CD4-positive, alpha-beta T cell treated with Interleukin-15 for 1 hour (primary cell): Measurements from ENCODE around the gene TCF25.

ENCODE experiments used
- DNase-seq: peaks from one replicate; pipeline ENCODE4 v3.0.0-alpha.2; 2020

TCF25 gene

DNA sequence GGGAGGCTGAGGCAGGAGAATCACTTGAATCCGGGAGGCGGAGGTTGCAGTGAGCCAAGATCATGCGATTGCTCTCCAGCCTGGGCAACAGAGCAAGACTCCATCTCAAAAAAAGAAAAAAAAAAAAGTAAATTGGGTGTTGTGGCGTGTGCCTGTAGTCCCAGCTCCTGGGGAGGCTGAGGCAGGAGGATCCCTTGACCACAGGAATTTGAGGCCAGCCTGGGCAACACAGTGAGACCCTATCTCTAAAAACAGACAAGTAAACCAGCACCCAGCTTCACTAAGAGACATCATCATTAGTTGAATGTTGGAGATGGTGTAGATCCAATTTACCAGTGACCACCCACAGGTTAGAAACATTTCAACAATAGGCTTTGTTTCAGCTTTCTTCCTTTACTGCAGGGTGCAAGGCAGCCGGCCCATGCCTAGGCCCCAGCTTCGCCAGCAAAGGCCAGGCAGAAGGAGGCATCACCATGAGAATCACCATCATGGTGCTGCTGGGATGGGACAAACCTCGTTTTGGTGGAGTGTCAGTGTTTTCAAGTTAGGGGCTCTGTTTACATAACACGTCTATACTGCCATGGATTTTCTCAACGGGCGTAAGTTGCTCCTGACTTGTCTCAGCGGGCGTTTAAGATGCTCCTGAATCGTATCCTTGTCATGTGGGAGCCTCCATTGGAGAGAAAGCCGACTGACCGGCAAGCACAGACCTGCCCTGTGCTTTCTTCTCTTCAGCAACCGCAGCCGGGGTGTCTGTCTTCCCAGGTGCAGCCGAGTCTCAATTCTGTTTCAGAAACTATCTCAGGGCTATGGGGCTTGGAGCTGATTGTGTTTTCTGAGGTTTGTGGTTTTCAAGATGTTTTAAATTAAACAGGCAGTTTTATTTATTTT, 7.3 kb downstream of the TCF25 start:
- no peak for DNase-seq

DNA sequence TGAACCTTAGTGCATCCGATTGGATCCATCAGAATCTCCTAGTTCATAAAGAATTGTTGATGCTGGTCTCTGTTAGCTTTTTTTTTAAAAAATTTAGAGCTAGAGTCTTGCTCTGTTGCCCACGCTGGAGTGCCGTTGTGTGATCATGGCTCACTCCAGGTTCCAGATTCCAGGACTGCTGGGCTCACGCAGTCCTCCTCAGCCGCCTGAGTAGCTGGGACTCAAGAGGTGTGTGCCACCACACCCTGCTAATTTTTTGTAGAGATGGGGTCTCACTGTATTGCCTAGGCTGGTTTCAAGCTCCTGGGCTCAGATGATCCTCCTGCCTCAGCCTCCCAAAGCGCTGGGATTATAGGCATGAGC, 8.0 kb downstream of the TCF25 start:
- no peak for DNase-seq

DNA sequence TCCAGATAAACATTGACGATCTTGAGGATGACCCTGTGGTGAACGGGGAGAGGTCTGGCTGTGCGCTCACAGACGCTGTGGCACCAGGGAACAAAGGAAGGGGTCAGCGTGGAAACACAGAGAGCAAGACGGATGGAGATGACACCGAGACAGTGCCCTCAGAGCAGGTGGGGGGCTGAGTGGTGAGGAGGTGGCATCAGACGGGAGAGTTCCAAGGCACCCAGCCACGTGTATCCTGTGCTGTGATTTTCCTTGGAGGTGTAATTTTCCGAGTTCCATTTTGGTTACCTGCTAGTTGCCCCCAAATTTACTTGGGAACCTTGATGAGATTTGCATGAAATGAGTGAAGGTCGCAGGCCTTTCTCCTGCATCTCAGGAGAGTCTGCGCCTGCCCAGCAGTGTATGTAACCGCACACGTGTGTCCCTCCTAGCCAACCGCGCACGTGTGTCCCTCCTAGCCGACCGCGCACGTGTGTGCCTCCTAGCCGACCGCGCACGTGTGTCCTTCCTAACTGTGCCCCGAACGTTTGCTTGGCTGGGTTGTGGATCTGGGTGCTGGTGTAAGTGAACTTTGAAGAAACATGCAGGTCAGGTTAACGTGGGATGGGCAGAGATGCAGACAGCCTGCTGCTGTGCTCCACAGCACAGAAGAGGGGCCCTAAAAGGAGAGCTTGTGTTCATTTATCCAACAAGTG, 10.1 kb downstream of the TCF25 start:
- no peak for DNase-seq

DNA sequence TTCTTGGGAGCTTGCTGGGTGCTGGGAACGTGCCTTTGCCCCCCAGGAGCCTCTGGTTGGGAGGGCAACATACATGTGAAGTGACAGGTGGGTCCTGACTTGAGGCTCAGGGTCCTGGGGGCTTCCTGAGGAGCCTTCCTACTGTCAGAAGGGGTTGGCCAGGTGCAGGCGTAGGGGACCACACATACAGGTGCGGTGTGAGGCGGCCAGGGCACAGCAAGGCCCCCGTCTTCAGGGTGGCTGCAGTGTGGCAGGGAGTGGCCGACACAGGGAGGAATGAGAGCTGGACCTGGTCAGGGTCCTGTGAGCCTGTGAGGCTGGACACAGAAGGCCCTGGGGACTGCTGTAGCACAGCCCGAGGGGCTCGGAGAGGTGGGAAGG, 10.6 kb downstream of the TCF25 start:
- no peak for DNase-seq

DNA sequence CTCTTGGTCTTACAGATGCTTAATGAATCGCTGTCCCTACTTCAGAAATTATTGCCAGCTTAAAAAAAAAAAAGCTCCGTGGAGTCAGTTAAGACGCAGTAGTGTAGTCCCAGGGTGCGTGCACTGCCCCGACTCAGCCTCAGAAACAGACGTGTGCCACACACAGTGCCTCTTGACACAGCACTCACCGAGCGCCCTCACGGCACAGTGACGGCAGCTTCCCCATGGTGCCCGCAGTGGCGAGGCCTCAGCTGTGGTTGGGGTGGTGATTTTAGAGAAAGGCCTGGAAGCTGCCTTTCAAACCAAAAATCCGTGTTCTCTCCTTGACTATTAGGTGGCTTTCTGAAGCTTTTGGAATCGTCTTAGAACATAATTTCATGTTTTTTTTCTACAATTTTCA, 13.9 kb downstream of the TCF25 start:
- DNase-seq, result no peak

DNA sequence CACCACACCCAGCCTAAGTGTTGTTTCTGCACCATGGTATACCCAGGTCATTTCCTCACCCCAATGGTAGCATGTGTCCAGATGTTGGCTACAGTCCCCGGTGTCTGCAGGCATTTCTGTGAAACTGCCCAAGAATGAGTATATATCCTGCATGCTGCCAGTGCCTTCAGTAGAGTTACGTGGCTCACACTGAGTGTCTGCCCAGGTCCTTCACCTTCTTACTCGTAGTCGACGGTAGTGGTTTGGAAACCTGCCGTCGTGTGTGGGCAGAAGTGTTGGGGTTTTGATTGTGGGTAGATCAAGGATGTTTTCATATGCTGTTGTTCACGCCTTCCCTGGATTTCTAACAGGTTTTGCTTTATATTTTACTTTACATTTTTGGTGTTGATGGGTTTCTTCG, 16.8 kb downstream of the TCF25 start:
- no peak for DNase-seq

DNA sequence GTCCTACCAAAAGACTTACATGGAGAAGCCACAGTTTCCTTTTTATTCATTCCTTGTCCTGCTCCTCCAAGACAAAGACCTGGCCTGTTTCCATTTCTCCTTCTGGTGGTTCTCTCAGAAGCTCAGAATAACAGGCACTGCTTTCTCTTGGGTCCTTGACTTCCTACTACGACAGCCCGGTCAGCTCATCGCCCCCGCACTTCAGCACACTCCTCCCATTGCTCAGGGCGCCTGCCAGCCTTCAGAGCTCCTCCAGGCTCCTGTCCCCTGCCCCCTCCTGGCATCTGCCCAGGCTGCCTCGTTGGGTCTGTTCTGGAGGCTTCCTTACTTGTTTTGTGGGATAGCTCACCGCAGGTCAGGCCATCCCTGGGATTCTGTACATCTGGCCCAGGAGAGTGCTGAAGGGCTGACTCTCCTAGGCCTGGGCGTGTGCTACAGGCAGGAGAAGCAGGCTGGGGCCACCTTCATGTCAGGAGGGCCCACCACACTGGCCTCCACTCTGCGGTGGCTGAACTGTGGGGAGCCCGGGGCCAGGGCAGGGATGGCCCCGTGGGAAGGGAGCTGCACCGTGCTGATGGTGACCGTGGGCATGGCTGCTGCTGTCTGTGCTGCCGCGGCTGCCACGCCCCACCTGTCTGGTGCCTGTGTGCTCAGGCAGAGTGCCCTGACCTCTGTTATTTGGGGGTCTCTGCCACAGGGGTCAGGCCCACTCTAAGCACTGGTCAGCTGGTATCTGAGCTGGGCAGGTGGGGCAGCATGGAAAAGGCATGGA, 17.7 kb downstream of the TCF25 start:
- no peak for DNase-seq

DNA sequence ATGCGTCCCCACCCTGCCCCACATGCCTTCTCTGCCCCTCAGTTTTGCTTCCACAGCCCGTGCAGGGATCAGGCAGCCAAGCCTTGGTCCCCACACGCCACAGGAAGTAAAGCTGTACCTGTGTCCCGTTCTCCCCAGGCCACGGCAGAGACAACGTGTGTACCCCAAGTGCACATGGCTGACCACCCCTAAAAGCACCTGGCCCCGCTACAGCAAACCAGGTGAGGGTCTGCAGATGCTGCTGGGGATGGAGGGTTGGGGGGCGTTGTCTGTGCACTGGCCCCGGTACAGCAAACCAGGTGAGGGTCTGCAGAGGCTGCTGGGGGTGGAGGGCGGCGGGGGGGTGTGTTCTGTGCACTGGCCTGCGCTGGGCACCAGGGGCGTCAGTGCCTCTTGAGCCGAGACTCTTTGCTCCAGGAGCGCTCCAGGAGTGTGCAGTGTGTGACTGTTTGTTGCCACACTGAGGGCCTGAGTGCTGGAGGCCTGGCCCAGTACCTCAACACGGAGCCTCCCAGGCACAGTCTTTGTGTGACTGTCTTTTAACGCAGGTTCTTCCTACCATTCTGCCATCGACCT, 18.8 kb downstream of the TCF25 start:
- no peak for DNase-seq

DNA sequence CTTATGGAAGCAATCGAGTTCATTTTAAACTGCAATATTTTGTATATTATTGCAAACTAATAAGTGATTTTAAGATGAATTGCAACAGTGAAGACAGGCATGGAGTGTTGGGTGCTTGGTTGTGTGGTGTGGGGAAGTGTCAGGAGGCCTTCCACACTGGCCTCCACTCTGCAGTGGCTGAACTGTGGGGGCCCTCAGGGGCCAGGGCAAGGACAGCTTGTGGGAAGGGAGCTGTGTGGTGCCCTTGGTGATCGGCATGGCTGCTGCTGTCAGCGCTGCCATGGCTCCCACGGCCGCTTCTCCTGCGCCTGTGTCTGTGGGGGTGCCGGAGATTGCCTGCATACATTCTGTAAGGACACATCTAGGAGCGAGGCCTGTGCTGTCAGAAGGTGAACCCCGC, 19.2 kb downstream of the TCF25 start:
- DNase-seq, result no peak

DNA sequence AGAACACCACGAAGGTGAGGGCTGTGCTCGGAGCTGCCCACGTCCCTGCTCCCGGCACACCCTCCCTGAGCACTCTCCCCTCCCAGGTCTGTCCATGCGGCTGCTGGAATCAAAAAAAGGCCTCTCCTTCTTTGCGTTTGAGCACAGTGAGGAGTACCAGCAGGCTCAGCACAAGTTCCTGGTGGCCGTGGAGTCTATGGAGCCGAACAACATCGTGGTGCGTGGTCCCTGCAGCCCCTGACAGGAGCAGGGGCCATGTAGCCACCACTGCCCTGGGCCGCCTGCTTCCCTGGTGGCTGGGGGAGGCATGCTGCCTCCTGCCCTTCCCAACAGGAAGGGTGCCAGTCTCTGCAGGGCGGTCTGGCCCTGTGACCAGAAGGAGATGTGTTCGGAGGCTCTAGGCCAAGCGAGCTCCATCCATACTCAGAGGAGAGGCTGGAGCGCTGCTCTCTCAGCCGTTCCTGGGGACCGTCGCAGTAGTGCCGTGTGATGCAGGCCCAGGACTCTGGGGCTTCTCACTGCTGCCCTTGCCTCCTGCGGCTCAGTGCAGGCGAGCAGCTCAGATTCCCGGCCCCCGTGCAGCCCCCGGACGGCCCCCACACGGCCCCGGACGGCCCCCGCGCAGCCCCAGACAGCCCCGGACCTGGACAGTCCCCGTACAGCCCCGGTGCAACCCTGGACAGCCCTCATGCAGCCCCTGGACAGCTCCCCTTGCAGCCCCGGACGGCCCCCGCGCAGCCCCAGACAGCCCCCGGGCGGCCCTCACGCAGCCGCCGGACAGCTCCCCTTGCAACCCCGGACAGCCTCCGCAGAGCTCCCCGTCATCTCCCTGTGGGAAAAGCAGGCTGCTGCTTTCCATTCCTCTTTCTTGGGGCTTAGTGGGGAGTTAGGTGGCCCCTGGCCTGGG, 20.5 kb downstream of the TCF25 start:
- DNase-seq, result no peak

DNA sequence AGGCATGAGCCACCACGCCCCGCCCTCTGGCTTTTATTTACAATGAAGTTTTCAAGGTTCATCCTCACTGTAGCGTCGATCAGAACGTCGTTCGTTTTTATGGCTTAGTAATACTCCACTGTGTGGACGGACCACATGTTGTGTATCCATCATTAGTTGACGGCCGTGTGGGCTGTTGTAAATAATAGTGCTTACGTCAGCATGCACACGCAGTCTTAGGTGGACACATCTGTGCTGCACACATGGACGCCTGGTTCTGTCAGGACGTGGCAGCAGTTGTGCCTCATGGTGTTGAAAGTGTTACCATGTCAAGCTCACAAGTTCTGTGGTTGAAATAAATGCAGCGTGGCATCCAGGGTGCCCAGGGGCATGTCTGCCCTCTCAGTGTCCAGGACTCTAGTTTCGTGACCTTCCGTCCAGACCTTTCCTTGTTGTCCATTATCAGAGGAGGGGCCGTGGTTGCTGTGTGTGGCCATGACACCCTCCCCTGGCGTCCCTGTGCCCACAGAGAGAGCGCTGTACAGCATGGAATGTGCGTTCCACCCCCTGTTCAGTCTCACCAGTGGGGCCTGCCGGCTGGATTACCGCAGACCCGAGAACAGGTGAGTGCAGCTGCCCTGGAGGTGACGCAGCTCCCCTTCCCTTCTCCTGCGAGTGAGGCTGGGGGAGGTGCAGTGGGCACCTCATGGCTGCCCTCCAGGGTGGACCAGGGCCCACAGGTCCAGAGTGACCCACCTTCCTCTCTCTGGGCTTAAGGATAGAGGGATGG, 22.3 kb downstream of the TCF25 start:
- DNase-seq, result no peak

DNA sequence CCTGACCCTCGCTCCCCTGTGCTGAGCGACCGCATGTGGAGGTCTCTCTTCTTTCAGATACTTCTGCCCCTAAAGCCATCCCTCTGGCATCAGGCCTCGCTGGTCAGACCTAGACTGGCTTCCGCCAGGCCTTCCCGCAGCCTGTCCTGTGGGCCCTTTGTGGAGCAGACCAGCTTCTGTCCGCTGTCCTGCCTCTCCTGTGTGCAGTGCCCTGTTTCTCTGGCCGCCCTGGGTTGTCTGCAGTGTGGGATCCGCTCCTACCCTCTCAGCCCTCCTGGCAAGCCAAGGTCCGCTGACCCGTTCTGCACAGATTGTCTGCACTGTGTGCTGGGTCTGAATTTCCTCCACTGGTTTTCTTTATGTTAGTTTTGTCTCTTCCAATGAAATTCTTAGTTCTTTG, 23.8 kb downstream of the TCF25 start:
- DNase-seq, result no peak

DNA sequence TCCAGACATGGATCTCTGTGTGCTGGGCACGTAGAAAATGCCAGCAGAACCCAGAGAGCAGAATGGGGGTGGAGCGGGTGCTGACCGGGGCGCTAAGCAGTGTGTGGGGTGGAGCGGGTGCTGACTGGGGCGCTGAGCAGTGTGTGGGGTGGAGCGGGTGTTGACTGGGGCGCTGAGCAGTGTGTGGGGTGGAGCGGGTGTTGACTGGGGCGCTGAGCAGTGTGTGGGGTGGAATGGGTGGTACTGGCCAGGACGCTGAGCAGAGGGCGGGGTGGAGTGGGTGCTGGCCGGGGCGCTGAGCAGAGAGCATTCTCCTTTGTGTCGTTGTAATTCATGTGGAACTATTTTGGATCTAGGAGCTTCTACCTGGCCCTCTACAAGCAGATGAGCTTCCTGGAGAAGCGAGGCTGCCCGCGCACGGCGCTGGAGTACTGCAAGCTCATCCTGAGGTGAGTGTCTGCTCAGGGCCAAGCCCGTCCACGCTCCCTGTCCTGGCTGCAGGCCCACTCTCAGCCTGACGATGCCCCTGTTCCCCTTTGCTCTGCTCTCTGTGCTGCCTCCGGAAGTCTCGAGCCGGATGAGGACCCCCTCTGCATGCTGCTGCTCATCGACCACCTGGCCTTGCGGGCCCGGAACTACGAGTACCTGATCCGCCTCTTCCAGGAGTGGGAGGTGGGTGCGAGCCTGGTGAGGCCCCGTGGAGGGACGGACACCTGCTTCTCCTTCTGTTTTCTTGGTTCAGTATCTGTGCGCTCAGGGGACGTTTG, 25.0 kb downstream of the TCF25 start:
- no peak for DNase-seq

DNA sequence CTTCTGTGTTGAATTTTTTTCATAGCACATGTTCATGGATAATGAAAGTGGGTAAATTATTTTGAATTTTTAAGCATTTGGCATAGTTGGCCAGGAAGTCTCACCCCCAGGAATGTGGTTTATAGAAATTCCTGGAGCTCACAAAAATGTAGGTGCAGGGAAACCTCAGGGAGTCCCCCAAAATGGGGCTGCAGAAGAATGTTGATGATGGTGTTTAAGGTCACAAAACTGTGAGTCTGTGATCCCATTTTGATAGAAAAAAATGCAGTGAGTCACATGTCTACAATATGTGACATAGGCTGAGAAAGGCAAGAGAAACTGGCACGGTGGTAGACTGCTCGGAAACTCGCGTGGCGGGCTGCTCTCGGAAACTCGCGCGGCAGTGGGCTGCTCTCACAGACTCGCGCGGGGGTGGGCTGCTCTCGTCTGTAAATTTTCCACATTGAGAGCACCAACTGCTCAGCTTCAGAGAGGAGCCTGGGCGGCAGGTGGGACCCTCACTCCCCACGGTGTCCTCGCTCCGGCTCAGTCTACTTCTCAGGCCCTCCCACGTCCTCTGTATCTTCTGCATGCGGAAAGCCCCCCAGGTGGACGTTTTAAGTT, 26.6 kb downstream of the TCF25 start:
- no peak for DNase-seq

DNA sequence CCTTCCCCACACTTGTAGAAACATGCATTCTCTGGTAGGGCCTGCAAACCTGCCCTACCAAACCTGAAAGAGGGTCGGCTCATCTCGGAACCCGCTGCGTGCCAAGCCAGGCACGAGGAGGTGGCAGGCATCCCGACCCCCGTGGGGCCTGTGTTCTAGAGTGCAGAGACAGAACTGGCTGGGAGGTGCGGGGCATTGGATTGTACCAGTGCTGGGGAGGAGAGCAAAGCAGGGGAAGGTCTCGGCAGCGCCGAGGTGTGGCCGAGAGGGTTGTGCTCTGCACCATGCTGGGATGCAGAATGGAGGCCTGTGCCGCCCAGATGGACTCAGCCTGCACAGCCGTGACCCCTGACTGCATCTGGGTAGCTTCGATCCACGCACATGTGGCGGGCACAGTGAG, 27.5 kb downstream of the TCF25 start:
- DNase-seq, result no peak

DNA sequence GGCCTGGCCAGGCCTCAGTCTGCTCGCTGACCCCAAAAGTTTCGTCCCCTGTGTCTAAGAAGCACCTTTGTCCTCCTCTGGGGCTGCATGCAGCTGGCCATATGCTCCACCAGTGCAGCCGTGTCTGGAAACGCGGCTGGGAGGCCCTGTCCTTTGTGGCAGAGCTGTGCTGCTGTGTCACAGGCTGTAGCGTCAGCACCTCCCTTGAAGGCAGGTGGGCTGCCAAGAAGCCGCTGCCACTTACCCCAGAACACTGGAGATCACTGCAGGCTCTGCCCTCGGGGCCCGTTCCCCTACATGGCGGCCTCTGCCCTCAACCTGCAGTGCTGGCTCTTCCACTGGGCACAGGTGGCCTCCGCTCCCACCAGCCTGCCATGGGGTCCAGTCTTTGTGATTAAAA, 29.6 kb downstream of the TCF25 start:
- no peak for DNase-seq

DNA sequence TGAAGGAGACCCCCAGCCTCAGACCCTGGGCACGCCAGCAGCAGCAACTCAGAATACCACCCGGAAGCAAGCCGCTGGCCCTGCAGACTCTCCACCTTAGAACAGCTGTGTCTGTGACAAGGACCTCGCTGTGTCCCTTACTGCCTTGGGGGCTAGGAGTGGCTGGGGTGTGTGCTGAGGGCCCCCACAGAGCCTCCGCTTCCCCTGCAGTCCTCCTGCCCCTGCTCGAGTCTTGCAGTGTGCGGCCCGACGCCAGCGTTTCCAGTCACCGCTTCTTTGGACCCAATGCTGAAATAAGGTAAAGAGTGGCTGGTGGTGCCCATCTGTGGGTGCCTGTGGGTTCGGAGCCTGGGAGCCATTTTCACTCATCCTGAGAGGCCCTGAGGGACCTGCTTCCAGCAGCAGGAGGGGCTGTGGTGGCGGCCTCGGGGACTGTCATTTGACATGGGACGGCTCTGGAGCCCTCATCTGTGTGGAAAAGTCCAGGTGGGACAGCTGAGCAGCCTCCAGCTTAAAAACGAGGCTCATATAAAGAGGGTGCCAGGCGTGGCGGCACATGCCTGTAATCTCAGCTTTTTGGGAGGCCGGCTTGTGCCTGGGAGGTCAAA, 30.6 kb downstream of the TCF25 start:
- no peak for DNase-seq

DNA sequence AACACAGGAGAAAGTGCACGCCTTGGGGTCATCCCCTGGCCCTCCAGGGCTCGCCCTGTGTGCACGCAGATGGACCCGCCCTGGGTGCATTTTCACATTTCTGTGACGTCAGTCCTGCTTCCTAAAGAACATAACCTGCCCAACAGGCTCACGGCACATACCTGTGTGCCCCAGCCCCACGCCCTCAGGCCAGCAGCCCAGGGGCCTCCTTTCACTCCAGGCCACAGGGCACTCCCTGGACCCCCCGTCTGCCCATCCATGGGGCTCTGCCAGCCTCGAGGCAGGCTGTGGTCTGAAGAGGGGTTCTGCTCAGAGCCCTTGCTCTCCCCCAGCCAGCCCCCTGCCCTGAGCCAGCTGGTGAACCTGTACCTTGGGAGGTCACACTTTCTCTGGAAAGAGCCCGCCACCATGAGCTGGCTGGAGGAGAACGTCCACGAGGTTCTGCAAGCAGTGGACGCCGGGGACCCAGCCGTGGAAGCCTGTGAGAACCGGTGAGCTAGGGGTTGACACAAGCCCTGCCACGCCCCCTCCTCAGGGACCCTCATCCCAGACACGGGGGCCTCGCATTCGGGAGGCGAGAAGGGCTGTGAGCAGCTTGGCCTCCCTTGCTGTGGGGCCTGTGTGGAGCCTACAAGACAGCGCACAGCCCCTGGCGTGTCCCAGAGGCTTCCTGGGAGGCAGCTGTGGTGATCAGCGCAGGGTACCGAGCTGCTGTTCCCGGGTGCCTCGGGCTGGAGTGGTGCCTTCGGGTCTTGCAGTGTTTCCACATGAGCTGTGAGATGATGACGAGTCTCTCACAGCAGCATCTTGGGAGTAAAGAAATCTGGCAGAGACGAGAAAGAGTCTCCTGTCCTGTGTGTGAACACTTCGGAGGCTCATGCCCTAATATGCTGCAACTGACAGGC, 31.5 kb downstream of the TCF25 start:
- no peak for DNase-seq
